H9 (cell line): Measurements from ENCODE around the gene SOX13. TPM values are rescaled to one million over a fixed set of nuclear protein-coding genes. Genes with fewer than 3 reads are reported as not detected.

ENCODE experiments used
- DNase-seq: peaks from one replicate; pipeline ENCODE4 v3.0.0-alpha.2; 2017
- H2AFZ ChIP-seq: one replicate; pipeline ENCODE4 v1.6.1; 2013; ENCODE audit warnings: mild to moderate bottlenecking, low read length, control low read depth, moderate library complexity
- H2AK5ac ChIP-seq: 2 replicates; pipeline ENCODE4 v1.6.1; 2013; ENCODE audit warnings: low read length, control low read depth, mixed read lengths; ENCODE audit not compliant: insufficient read length
- H2BK120ac ChIP-seq: one replicate; pipeline ENCODE4 v1.6.1; 2013; ENCODE audit warnings: low read depth, mild to moderate bottlenecking, low read length, control low read depth, inconsistent platforms; ENCODE audit not compliant: poor library complexity, severe bottlenecking
- H2BK12ac ChIP-seq: 2 replicates; pipeline ENCODE4 v1.6.1; 2013; ENCODE audit warnings: low read length, control low read depth, mixed read lengths, low read depth; ENCODE audit not compliant: insufficient read length
- H2BK15ac ChIP-seq: 2 replicates; pipeline ENCODE4 v1.6.1; 2013; ENCODE audit warnings: low read depth, low read length, control low read depth
- H2BK20ac ChIP-seq: one replicate; pipeline ENCODE4 v1.6.1; 2013; ENCODE audit warnings: low read depth, mild to moderate bottlenecking, low read length, control low read depth, inconsistent platforms; ENCODE audit not compliant: poor library complexity, severe bottlenecking
- H2BK5ac ChIP-seq: 2 replicates; pipeline ENCODE4 v1.6.1; 2013; ENCODE audit warnings: low read length, control low read depth, mixed read lengths; ENCODE audit not compliant: insufficient read length
- H3K14ac ChIP-seq: 2 replicates; pipeline ENCODE4 v1.6.1; 2013; ENCODE audit warnings: low read length, control low read depth; ENCODE audit not compliant: insufficient read depth
- H3K18ac ChIP-seq: 2 replicates; pipeline ENCODE4 v1.6.1; 2013; ENCODE audit warnings: low read depth, mild to moderate bottlenecking, mixed read lengths, low read length, control low read depth; ENCODE audit not compliant: insufficient read length
- H3K23ac ChIP-seq: 2 replicates; pipeline ENCODE4 v1.6.1; 2013; ENCODE audit warnings: low read length, control low read depth, mixed read lengths, low read depth; ENCODE audit not compliant: insufficient read length
- H3K23me2 ChIP-seq: 2 replicates; pipeline ENCODE4 v1.6.1; 2013; ENCODE audit warnings: low read depth, mild to moderate bottlenecking, mixed read lengths, low read length, control low read depth; ENCODE audit not compliant: insufficient read length, poor library complexity, severe bottlenecking
- H3K27ac ChIP-seq: 2 replicates; pipeline ENCODE4 v1.5.1; 2013; ENCODE audit warnings: low read length, control low read depth, mixed read lengths, low read depth; ENCODE audit not compliant: insufficient read length
- H3K27me3 ChIP-seq: 2 replicates; pipeline ENCODE4 v1.6.1; 2013; ENCODE audit warnings: low read length, control low read depth, inconsistent platforms; ENCODE audit not compliant: insufficient read depth
- H3K4ac ChIP-seq: 2 replicates; pipeline ENCODE4 v1.6.1; 2013; ENCODE audit warnings: low read depth, mild to moderate bottlenecking, control low read depth, inconsistent platforms, low read length, moderate library complexity
- H3K4me1 ChIP-seq: 2 replicates; pipeline ENCODE4 v1.6.1; 2013; ENCODE audit warnings: low read length, control low read depth, inconsistent platforms; ENCODE audit not compliant: insufficient read depth
- H3K4me2 ChIP-seq: 2 replicates; pipeline ENCODE4 v1.6.1; 2013; ENCODE audit warnings: low read length, control low read depth, mixed read lengths; ENCODE audit not compliant: insufficient read length, insufficient read depth
- H3K56ac ChIP-seq: 2 replicates; pipeline ENCODE4 v1.6.1; 2013; ENCODE audit warnings: low read depth, mild to moderate bottlenecking, mixed read lengths, low read length, control low read depth; ENCODE audit not compliant: insufficient read length
- H3K79me1 ChIP-seq: 2 replicates; pipeline ENCODE4 v1.6.1; 2013; ENCODE audit warnings: low read depth, mild to moderate bottlenecking, moderate library complexity, low read length, control low read depth, inconsistent platforms; ENCODE audit not compliant: insufficient read depth, poor library complexity, severe bottlenecking
- H3K79me2 ChIP-seq: 2 replicates; pipeline ENCODE4 v1.6.1; 2013; ENCODE audit warnings: low read length, control low read depth, inconsistent platforms; ENCODE audit not compliant: insufficient read depth
- H3K9ac ChIP-seq: 2 replicates; pipeline ENCODE4 v1.6.1; 2013; ENCODE audit warnings: low read length, control low read depth, mixed read lengths; ENCODE audit not compliant: insufficient read length; ENCODE audit errors: extremely low read depth
- H3K9me3 ChIP-seq: one replicate; pipeline ENCODE4 v1.6.1; 2013; ENCODE audit warnings: low read depth, low read length, inconsistent platforms; ENCODE audit not compliant: control insufficient read depth
- H3T11ph ChIP-seq: one replicate; pipeline ENCODE4 v1.6.1; 2013; ENCODE audit warnings: mild to moderate bottlenecking, low read length, control low read depth, inconsistent platforms
- H4K20me1 ChIP-seq: one replicate; pipeline ENCODE4 v1.6.1; 2013; ENCODE audit not compliant: control insufficient read depth, insufficient read length, insufficient read depth
- H4K5ac ChIP-seq: 2 replicates; pipeline ENCODE4 v1.6.1; 2013; ENCODE audit warnings: low read depth, mild to moderate bottlenecking, mixed read lengths, low read length, control low read depth; ENCODE audit not compliant: insufficient read length
- H4K8ac ChIP-seq: replicated peaks from 2 replicates; pipeline ENCODE4 v1.6.1; 2013; ENCODE audit warnings: low read length, control low read depth, mixed read lengths, low read depth; ENCODE audit not compliant: insufficient read length
- H4K91ac ChIP-seq: 2 replicates; pipeline ENCODE4 v1.6.1; 2013; ENCODE audit warnings: low read depth, mild to moderate bottlenecking, moderate library complexity, mixed read lengths, low read length, control low read depth; ENCODE audit not compliant: insufficient read length
- H3K27ac Mint-ChIP-seq, 3 experiments: 2 replicates in 2 of 3; 3 replicates in 1 of 3; pipeline ENCODE4 v1.8.0; 2020 to 2021; ENCODE audit warnings: mixed read lengths in 3 of 3, mild to moderate bottlenecking in 1 of 3, moderate library complexity in 1 of 3
- H3K27me3 Mint-ChIP-seq: 2 replicates; pipeline ENCODE4 v1.8.0; 2021; ENCODE audit warnings: low read depth, mild to moderate bottlenecking, moderate library complexity, mixed read lengths
- H3K36me3 Mint-ChIP-seq, 3 experiments: 2 replicates in 2 of 3; 3 replicates in 1 of 3; pipeline ENCODE4 v1.8.0; 2020 to 2021; ENCODE audit warnings: low read depth in 3 of 3, mixed read lengths in 3 of 3; ENCODE audit not compliant: insufficient read depth in 1 of 3
- H3K4me1 Mint-ChIP-seq, 2 experiments: 2 replicates each; pipeline ENCODE4 v1.8.0; 2020; ENCODE audit warnings: mixed read lengths in 2 of 2
- H3K4me3 Mint-ChIP-seq, 2 experiments: 2 replicates in 1 of 2; 3 replicates in 1 of 2; pipeline ENCODE4 v1.8.0; 2020 to 2021; ENCODE audit warnings: mild to moderate bottlenecking in 2 of 2, mixed read lengths in 2 of 2, moderate library complexity in 1 of 2
- H3K9me3 Mint-ChIP-seq, 2 experiments: 2 replicates in 1 of 2; 3 replicates in 1 of 2; pipeline ENCODE4 v1.8.0; 2020; ENCODE audit warnings: mild to moderate bottlenecking in 2 of 2, mixed read lengths in 2 of 2, moderate library complexity in 1 of 2
- WGBS: extraction: QIAGEN DNeasy Blood & Tissue Kit; methylation state at CpG from one replicate; pipeline ENCODE4 v1.1.7; 2013; ENCODE audit warnings: missing lambda C conversion rate, low lambda C conversion rate, mixed read lengths; ENCODE audit not compliant: insufficient read length; ENCODE audit errors: extremely low coverage; 5-methylcytosine and 5-hydroxymethylcytosine counted together
- total RNA-seq: library from RNA; stranded (reverse); gene quantifications from 2 replicates; pipeline ENCODE4 v1.2.1, GENCODE V29; 2021
- TF ChIP-seq, protein P1 (sequence below): fragments of 200-600 bp; sonication (generic); conservative IDR thresholded peaks from 3 replicates; pipeline ENCODE4 v1.8.0; 2021; ENCODE audit warnings: antibody characterized with exemption, mild to moderate bottlenecking

SOX13 gene
- total RNA-seq, 1 experiment from 2014 or later = 120 TPM

DNA sequence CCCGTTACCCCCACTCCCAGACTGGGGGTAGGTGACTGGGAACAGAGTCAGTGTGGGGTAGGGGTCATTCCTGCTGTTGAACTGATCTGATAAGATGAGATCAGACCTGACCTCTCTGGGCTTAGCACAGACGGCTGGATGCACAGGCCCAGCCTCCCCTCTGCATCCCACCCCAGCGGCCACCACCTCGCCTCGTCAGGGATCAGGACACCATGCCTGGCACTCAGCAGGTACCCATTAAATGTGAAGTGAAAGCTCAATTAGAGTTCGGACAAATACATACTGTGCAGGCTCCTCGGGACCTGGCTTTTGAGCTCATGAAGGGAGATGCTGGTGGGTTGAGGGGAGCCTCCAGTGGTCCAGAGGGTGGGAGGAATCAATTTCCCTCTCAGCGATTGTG is 15.7 kb downstream of the SOX13 start:
- no peak overlapping the region for H2BK120ac ChIP-seq
- no peak overlapping the region for H3K23ac ChIP-seq
- H3K79me2 ChIP-seq = peaks cover 73% of the 10 kb centered on the region
- H3K56ac ChIP-seq = no peak overlapping the region
- H2BK15ac ChIP-seq = no peak overlapping the region
- no peak overlapping the region for H3K18ac ChIP-seq
- no peaks in the 10 kb centered on the region for H3K23me2 ChIP-seq
- no peaks in the 10 kb centered on the region for H3K9me3 ChIP-seq
- peaks cover 41% of the 10 kb centered on the region for H3K4me1 ChIP-seq
- no peaks in the 10 kb centered on the region for H3K9me3 Mint-ChIP-seq
- H2AFZ ChIP-seq = no peak overlapping the region
- H3K79me1 ChIP-seq = no peaks in the 10 kb centered on the region
- H4K8ac ChIP-seq = no peak overlapping the region
- no peak overlapping the region for H3K4me2 ChIP-seq
- H2AK5ac ChIP-seq = no peak overlapping the region
- H4K91ac ChIP-seq = no peak overlapping the region
- no peak overlapping the region for H2BK20ac ChIP-seq
- no peak overlapping the region for H4K5ac ChIP-seq
- TF ChIP-seq, protein P1, sequence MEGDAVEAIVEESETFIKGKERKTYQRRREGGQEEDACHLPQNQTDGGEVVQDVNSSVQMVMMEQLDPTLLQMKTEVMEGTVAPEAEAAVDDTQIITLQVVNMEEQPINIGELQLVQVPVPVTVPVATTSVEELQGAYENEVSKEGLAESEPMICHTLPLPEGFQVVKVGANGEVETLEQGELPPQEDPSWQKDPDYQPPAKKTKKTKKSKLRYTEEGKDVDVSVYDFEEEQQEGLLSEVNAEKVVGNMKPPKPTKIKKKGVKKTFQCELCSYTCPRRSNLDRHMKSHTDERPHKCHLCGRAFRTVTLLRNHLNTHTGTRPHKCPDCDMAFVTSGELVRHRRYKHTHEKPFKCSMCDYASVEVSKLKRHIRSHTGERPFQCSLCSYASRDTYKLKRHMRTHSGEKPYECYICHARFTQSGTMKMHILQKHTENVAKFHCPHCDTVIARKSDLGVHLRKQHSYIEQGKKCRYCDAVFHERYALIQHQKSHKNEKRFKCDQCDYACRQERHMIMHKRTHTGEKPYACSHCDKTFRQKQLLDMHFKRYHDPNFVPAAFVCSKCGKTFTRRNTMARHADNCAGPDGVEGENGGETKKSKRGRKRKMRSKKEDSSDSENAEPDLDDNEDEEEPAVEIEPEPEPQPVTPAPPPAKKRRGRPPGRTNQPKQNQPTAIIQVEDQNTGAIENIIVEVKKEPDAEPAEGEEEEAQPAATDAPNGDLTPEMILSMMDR = no peak
- H3T11ph ChIP-seq = no peak overlapping the region
- no peak overlapping the region for H2BK5ac ChIP-seq
- peak overlapping the region; percentile 61 to 88 (median 75); a peak in 6 of 7 replicates for H3K27ac Mint-ChIP-seq
- H3K4me3 Mint-ChIP-seq = peak overlapping the region in 1 of 2 experiments; percentile 61; a peak in 2 of 5 replicates
- no peaks in the 10 kb centered on the region for H3K27me3 ChIP-seq
- H3K4me1 Mint-ChIP-seq = peaks cover 85 to 93% of the 10 kb centered on the region in 2 experiments
- H4K20me1 ChIP-seq = peaks cover 4% of the 10 kb centered on the region
- no peak overlapping the region for H2BK12ac ChIP-seq
- no CpG with 5 or more reads among the region's 8 CpGs for WGBS
- no peaks in the 10 kb centered on the region; the same call in 1 of the 2 replicates for H3K27me3 Mint-ChIP-seq
- peak overlapping the region; percentile 54; the same call in 1 of the 2 replicates for H3K14ac ChIP-seq
- DNase-seq = no peak
- no peak overlapping the region for H3K4ac ChIP-seq
- no peak overlapping the region for H3K27ac ChIP-seq
- H3K36me3 Mint-ChIP-seq = peaks cover 5 to 9% (median 8%) of the 10 kb centered on the region in 3 experiments; a peak in 6 of 7 replicates
- H3K9ac ChIP-seq = no peak overlapping the region
